GM18868 (cell line): ENCODE measurements around the gene CAMK2G.
"Not testable (repeated sequence)": the region's sequence is repeated elsewhere in the genome, so short reads cannot be mapped to it uniquely, and the experiment has no call there.

Experiments used
- ATAC-seq: cut with Tn5 transposase; IDR thresholded peaks from one replicate; pipeline ENCODE4 v1.9.1; 2021; ENCODE audit warnings: mild to moderate bottlenecking, moderate library complexity; ENCODE audit not compliant: unreplicated experiment

Gene CAMK2G

GRCh38 chr10:73798927-73799560 is 75.3 kb downstream of the CAMK2G start:
- ATAC-seq = no peak

GRCh38 chr10:73798087-73798486 is 76.3 kb downstream of the CAMK2G start:
- ATAC-seq = no peak

DNA sequence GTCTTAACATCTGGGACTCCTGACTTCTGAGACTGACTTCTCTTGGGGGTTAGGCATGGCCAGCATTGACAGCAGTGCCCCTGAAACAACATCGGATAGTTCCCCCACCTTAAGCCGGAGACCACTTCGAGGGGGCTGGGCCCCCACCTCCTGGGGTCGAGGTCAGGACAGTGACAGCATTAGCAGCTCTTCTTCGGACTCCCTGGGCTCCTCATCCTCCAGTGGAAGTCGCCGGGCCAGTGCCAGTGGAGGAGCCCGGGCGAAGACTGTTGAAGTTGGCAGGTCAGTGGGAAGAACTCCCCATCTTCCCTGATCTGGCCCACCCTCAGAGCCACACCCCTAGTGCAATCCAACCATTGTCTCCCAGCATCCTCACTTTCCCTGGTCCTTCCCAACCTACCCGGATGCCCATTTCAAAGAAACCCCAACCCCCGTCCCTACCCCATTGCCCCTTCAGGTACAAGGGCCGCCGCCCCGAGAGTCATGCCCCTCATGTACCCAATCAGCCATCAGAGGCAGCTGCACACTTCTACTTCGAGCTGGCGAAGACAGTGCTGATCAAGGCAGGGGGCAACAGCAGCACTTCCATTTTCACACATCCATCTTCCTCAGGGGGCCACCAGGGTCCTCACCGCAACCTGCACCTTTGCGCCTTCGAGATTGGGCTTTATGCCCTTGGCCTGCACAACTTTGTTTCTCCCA is 76.9 kb downstream of the CAMK2G start:
- ATAC-seq = no peak

DNA sequence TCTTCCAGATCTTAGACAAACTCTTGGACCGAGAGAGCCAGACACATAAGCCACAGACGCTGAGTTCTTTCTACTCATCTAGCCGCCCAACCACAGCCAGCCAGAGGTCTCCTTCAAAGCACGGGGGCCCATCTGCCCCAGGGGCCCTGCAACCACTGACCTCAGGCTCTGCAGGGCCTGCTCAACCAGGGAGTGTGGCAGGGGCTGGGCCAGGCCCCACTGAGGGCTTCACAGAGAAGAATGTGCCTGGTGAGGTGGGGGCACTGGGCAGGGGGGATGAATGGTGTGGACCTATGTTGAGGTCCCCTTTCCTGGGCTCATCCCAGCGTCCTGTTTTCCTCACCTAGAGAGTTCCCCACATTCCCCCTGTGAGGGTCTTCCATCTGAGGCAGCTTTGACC is 77.6 kb downstream of the CAMK2G start:
- no peak for ATAC-seq

GRCh38 chr10:73796035-73796434 is 78.3 kb downstream of the CAMK2G start:
- ATAC-seq = not testable (repeated sequence)

- not testable (repeated sequence) for ATAC-seq
Measured at GRCh38 chr10:73795491-73795890, 78.9 kb downstream of the CAMK2G start.

GRCh38 chr10:73793456-73793855 is 80.9 kb downstream of the CAMK2G start:
- no peak for ATAC-seq

DNA sequence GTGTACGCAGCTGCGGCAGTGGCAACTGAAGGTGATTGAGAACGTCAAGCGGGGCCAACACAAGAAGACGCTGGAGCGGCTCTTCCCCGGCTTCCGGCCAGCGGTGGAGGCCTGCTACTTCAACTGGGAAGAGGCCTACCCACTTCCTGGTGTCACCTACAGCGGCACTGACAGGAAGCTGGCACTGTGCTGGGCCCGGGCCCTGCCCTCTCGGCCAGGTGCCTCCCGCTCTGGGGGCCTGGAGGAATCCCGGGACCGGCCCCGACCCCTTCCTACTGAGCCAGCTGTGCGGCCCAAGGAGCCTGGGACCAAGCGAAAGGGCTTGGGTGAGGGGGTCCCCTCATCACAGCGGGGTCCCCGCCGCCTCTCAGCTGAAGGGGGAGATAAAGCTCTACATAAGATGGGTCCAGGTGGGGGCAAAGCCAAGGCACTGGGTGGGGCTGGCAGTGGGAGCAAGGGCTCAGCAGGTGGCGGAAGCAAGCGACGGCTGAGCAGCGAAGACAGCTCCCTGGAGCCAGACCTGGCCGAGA is 82.4 kb downstream of the CAMK2G start:
- no peak for ATAC-seq

DNA sequence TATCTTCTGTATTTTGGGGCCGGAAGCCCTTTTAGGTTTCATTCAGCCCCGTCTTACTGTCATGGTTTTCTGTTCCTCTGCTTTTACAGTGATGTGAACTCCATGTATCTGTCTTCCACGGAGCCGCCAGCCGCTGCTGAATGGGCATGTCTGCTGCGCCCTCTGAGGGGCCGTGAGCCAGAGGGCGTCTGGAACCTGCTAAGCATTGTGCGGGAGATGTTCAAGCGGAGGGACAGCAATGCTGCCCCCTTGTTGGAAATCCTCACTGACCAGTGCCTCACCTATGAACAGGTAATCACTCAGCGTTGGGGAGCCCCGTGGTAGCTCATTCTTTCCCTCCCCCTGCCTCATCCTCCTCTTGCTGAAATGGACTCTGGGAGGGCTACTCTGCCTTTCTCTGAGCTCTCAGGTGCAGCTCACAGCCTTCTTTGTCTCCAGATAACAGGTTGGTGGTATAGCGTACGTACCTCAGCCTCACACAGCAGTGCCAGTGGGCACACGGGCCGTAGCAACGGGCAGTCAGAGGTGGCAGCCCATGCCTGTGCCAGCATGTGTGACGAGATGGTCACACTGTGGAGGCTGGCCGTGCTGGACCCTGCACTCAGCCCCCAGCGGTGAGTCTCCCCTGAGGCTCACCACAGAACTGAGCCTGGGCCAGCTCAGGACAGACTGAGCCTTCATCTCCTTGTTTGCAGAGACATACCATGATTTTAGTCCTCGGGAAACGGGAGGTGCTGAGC is 83.3 kb downstream of the CAMK2G start:
- no peak for ATAC-seq

- no peak for ATAC-seq
Measured at GRCh38 chr10:73789659-73790055, 84.7 kb downstream of the CAMK2G start.

DNA sequence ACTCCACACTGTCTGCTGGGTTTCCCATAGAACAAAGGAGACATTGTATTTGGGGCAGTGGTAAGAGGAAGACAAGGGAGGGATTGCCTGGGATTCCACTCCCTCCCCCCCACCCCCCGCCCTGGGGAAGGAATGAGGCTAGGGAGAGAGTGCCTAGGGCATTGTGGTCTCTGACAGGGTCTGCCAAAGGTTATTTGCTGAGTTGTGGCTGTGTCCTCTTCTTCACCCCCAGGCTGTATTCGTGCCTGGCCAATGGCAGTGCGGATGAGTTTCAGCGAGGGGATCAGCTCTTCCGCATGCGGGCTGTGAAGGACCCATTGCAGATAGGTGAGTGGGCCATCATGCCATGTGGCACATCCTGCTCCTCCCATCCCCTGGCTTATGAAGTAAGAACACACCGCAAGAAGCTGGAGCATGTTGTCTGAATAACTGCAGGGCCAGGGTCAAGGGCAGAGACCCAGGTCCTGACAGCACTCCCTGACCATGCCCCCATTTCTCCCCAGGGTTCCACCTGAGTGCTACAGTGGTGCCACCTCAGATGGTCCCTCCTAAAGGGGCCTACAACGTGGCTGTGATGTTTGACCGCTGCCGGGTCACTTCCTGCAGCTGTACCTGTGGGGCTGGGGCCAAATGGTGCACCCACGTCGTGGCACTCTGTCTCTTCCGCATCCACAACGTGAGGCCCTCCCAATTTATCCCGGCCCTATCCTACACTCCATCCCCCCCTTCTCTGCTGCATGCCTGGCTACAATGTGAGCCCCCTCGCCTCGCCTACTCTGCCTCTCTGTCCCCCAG is 85.3 kb downstream of the CAMK2G start:
- ATAC-seq = no peak

DNA sequence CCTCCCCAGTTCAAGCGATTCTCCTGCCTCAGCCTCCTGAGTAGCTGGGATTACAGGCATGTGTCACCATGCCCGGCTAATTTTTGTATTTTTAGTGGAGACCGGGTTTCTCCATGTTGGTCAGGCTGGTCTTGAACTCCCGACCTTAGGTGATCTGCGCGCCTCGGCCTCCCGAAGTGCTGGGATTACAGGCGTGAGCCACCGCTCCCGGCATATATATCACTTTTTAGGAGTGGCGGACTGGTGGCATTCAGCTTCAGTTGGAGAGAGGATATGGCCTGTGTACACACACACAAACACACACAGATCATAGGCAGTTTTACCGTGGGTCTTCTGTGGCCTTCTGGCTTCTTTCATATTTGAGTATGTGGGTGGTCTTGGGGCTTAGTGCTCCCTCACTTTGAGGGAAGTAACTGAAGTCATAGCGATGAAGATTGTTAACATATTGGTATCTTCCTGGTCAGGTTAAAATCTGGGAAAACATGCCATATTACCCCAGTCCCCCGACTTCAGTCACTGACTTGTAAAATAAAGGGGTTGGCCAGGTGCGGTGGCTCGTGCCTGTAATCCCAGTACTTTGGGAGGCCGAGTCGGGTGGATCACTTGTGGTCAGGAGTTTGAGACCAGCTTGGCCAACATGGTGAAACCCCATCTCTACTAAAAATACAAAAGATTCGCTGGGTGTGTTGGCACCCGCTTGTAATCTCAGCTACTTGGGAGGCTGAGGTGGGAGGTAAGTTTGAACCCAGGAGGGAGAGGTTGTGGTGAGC is 87.1 kb downstream of the CAMK2G start:
- ATAC-seq = not testable (repeated sequence)

- ATAC-seq = no peak
Measured at GRCh38 chr10:73786512-73786885, 87.9 kb downstream of the CAMK2G start.

DNA sequence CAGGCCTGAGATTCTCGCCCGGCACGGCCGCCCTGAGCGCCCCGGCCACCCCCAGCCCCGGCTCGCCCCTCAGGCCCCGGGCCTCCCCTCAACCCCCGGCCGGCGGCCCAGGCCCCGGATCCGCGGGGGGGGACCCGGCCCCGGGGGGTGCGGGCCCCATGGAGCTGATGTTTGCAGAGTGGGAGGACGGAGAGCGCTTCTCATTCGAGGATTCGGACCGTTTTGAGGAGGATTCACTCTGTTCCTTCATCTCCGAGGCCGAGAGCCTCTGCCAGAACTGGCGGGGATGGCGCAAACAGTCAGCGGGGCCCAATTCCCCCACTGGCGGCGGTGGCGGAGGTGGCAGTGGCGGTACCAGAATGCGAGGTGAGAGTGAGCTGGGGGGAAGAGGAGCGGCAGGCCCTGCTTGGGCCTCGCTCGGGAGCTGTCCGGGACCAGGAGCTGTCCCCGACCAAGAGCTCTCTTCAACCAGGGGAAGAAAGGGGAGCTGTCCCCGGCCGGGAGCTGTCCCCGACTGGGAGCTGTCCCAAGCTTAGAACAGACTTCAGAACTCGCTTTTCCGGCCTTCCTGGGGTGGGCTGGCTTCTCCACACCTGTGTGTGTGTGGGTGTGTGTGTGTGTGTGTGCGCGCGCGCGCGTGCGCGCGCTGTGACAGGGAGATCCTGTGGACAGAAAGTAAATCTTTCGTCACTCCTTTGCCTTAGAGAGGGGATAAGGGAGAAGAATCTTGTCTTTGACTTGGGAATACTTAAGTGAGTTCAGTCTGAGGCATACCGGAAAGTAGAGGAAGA is 88.4 kb downstream of the CAMK2G start:
- peak; percentile 15 for ATAC-seq

- ATAC-seq = peak; percentile 77
Measured at GRCh38 chr10:73785211-73785720, 89.1 kb downstream of the CAMK2G start, which contains the start of gene ZSWIM8. Gene ZSWIM8 (plus strand): TSS chr10:73785606. CDS start chr10:73785879, 273 bp downstream.

GRCh38 chr10:73782749-73783085 is 91.6 kb downstream of the CAMK2G start:
- no peak for ATAC-seq

GRCh38 chr10:73781879-73782748 is 92.2 kb downstream of the CAMK2G start, which contains the start of gene CHCHD1:
Gene CHCHD1 (plus strand): TSS chr10:73782048. CDS start chr10:73782076, 28 bp downstream.
- peak; percentile 51 for ATAC-seq

DNA sequence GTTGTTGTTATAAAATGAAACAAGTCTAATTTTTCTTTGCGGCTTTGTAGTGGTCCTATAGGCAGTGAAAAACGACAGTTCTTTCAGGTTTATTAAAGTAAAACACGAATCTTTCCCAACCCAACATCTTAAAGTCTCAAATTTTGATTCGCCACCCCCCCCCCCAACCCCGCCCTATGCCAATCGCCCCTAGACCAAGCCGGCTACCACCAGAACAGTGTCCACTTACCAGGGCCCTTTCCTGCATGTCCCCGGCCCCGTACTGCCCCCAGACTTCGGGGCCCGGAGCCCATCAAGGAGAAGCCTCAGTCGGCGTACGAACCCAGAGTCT is 92.8 kb downstream of the CAMK2G start:
- ATAC-seq = no peak
